ENCODE measurements around the gene TTLL8.

The TTLL8 gene

DNA sequence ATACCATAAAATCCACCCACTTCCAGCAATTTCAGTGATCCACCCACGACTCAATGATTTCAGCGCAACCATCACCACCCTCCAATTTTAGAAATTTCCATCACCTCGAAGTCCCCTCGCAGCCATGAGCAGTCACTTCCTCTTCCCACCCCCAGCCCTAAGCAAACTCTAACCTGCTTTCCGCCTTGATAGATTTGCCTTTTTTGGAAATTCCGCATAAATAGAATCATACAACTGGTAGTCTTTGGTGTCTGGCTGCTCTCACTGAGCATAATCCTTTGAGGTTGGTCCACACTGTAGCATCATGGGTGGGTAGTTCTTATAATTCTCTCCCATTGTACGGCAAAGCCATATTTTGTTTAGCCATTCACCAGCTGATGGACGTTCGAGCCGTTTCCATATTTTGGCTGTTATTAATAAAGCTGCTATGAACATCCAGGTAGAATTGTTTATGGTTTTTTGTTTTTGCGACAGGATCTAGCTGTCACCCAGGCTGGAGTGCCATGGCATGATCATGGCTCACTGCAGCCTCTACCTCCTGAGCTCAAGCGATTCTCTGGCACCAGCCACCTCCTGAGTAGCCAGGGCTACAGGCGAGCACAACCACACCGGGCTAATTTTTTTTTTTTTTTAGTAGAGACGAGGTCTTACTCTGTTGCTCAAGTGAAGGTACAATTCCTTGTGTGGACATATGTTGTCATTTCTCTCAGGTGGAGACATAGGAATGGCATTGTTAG lies 81.5 kb downstream of the TTLL8 start:
- no peak for DNase-seq

DNA sequence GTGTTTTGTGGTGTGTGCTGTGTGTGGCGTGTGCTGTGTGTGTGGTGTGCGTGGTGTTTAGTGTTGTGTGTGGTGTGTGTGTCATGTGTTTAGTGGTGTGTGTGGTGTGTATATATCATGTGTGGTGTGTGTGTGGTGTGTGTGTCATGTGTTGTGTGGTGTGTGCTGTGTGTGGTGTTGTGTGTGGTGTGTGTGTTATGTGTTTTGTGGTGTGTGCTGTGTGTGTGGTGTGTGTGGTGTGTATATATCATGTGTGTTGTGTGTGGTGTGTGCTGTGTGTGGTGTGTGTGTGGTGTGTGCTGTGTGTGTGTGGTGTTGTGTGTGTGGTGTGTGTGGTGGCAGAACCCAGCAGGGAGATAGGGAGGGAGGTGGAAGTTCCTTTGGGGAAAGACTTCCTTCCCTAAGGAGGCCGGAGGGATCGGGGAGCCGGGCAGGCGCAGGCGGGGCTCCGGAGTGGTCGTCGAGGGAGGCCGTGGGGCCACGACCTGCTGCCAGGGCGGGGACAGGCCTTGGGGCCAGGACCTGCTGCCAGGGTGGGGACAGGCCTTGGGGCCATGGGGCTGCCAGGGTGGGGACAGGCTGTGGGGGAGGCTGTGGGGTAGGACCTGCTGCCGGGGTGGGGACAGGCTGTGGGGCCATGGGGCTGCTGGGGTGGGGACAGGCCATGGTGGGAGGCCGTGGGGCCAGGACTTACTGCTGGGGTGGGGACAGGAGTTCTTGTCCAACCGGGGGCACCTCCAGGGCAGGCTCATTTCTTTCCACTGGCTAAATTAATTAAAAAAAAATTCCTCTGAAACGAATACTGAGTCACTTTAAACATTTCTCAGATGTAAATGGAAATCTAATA lies 82.3 kb downstream of the TTLL8 start:
- DNase-seq, result no peak

DNA sequence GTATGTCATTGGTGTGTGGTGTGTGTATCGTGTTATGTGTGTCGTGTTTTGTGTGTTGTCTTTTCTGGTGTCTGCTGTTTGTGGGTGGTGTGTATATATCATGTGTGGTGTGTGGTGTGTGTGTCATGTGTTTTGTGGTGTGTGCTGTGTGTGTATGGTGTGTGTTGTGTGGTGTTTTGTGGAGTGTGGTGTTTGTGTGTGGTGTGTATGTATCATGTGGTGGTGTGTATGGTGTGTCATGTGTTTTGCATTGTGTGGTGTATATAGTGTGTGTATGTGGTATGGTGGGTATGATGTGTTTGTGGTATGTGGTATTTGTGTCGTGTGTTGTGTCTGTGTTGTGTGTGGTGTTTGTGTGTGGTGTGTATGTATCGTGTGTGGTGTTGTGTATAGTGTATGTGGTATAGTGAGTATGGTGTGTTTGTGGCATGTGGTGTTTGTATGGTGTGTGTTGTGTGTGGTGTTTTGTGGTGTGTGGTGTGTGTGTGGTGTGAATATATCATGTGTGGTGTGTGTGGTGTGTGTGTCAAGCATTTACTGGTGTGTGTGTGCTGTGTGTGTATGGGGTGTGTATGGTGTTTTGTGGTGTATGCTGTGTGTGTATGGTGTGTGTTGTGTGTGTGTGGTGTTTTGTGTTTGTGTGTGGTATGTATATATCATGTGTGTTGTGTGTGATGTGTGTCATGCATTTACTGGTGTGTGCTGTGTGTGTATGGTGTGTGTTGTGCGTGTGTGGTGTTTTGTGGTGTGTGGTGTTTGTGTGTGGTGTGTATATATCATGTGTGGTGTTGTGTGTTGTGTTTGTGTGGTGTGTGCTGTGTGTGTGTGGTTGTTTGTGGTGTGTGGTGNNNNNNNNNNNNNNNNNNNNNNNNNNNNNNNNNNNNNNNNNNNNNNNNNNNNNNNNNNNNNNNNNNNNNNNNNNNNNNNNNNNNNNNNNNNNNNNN lies 84.8 kb downstream of the TTLL8 start:
- no peak for DNase-seq

DNA sequence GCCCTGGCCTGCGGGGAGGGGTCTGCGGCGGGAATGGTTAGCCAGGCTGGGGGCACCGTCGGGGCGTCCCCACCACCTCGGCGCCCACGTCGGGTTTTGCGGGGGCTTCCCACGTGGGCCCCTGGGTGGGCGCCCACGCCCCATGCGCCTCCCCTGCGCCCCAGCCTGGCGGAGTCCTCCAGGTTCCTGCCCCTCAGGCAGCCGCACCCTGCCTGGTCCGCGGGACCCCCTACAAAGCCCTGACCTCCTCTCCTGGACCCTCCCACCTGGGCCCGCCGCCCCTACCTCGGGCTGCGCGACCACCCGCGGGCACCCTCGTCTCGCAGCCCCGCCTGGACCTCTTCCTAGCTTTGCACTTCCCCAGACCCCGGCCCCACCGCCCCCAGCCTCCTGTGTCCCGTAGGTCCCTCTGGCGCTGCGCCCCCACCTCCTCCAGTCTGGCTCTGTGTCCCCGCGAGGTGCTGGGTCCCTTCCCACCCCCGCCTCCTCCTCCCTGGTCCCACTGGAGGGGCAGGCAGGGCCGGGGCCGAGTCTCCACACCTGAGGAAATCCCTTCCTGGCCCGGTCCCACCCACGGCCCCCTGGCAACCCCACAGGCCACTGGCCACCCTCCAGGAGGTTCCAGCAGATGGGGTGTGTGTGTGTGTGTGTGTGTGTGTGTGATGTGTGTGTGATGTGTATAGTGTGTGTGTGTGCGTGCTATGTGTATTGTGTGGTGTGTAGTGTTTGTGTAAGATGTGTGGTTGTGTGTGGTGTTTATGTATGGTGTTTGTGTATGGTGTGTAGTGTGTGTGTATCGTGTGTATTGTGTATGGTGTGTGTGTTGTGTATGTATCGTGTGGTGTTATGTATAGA lies 85.7 kb downstream of the TTLL8 start:
- no peak for DNase-seq

DNA sequence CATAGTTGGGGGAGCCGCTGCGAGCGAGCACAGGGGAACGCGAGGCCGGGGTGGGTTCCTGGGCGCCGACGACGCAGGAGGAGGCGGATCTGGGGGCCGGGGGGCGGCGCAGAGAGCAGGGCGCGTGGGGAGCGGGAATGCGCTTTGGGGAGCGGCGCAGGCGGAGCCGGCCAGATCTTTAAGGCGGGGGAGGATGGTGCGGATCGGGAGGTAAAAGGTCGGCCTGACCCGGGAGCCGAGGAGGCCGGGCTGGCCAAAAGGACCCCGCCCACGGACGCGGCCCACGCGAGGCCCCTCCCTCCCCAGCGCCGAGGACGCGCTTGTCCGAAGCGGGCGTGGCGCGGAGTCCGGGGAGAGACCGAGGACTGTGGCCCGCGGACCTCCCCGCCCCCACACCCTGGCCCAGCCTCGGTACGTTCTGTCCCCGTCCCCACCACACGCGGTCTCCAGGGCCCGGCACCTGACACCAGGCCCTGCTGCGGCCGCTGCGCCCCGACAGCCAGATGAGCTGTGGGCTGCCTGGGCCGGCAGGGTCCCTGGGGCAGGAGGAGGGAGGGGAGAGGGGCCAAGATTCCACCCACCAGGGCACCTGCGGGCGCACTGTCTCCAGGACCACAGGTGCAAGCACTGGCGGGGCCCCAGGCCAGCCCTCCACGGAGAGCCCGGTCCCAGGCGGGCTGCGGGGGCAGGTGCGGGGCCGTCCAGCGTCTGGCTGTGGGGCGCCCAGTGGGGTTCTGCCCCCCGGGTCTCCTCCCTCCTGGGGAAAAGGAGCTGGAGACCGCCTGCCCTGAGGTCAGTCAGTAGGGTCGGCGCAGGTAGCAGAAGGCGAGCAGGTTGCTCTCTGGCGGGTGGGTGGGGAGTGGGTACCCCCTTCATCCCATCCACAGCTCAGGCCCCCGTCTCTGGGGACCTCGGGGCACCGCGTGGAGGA lies 86.6 kb downstream of the TTLL8 start:
- DNase-seq, result peak in 1 of 2 experiments; percentile 66

GRCh38 chr22:49970528-49971231 lies 87.4 kb downstream of the TTLL8 start:
- DNase-seq, result peak; percentile 98

DNA sequence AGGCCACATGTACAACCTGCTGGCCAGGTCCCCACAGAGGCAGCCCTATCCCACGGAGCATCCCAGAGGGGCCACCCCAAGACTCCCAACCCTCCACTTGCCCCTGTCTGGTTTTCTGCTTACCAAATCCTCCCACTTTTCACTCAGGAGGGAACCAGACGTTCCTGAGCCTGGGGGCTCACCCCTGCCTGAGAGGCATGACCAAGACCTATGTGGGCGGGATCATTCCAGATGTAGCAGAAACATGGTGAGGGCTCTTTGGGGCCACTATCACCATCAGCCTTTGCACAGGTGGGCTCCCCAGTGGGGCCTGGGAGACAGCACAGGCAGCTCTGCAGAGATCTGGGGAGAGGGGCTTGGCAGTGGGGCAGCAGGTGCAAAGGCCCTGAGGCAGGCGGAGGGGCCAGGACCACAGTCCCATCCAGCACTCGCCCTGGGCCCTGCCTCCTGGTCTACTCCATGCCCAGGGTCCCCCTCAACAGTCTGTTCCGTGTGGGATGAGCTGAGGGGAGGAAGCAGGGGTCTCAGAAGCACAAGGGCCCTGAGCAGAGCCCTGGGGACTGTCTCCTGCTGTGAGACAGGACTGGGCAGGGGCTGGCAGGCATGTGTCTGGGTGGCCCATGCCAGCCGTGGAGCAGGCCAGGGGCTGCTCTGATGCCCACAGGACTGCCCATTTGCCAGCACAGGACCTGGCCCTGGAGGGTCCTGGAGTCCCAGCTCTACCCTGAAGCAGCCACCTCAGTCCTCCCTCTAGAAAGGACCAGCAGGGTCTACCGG lies 88.2 kb downstream of the TTLL8 start:
- DNase-seq, result no peak

DNA sequence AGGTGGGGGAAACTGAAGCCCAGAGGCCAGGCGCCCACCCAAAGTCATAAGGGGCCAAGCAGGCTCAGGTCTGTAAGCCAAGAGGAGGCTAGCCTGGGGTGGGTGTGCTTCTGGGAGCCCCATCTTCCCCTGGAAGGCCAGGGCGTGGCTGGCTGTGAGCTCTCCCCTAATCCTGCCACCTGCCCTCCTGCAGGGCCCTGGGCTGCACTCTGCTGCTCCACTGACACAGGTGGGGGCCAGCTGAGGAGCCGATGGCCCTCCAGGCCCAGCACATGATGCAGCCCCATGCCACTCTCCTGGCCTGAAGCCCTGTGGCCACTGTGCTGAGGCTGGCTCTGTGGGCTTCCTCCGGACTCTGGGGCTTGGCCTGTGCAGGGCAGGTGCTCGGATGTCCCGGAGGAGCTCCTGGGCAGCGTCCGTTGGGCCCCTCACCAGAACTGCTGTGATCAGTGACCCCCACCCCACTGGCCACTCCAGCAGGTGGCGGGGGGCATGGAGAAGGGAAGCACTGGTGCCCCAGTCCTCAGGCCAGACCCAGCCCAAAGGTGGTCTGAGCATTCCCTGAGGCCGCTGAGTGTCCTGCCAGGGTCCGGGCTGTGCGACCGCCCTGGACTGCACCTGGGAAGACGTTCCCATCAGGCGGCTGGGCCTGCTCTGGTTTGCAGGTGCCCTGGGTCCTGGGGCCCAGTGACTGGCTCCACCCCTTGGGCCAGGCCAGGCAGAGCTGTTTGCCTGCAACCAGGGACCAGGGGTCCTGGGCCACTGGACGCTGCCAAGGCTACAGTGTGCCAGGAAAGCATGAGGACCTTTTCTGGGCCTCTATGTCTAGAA lies 89.1 kb downstream of the TTLL8 start:
- no peak for DNase-seq

All from Kasumi-1 (cell line).